Dermis blood vessel endothelial cell (primary cell): ENCODE results near the gene NUP210. TPM values are rescaled to one million over a fixed set of nuclear protein-coding genes. Genes with fewer than 3 reads are reported as not detected.
"Not testable (repeated sequence)": the region's sequence is repeated elsewhere in the genome, so short reads cannot be mapped to it uniquely, and the experiment has no call there.

Source experiments
- DNase-seq: peaks from one replicate; pipeline ENCODE4 v3.0.0; 2010
- total RNA-seq: library from RNA; depleted of rRNA; stranded (reverse); fragments of >200 nt; gene quantifications from 2 replicates; pipeline ENCODE4 v1.2.3, GENCODE V29; 2014

The NUP210 gene
- total RNA-seq, 1 donor from 2014 or later: 2.6 TPM

DNA sequence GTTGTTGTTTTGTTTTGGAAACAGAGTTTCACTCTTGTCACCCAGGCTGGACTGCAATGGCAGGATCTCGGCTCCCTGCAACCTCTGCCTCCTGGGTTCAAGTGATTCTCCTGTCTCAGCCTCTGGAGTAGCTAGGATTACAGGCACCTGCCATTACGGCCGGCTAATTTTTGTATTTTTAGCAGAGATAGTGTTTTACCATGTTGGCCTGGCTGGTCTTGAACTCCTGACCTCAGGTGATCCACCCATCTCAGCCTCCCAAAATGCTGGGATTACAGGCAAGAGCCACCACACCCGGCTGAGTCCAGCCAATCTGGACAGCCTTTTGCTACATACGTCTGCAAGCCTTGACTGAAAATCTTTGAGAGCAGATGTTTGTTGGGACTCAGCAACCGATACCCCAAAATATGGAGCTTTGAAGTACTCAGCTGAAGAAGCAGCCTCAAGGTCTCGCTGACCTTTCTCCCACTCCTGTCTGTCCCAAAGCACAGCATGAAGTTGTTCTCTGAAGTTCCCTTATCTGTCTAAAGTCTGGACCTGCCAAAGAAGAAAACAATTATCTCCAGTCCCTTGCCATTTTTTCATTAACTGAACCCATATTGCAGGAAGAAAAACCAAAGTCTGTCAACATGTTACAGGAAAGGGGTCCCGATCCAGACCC lies 9.6 kb upstream of the NUP210 start:
- DNase-seq: no peak

DNA sequence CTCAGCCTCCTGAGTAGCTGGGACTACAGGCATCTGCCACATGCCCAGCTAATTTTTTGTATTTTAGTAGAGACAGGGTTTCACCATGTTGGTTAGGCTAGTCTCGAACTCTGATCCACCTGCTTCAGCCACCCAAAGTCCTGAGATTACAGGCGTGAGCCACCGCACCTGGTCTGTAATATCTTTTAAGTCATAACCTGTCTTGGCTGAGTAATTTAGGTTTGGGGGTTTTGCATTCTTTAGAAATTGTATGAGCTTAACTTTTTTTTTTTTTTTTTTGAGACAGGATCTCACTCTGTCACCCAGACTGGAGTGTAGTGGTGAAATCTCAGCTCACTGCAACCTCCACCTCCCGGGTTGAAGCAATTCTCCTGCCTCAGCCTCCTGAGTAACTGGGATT lies 8.6 kb upstream of the NUP210 start:
- not testable (repeated sequence) for DNase-seq

GRCh38 chr3:13427662-13428603 lies 7.8 kb upstream of the NUP210 start:
- no peak for DNase-seq

DNA sequence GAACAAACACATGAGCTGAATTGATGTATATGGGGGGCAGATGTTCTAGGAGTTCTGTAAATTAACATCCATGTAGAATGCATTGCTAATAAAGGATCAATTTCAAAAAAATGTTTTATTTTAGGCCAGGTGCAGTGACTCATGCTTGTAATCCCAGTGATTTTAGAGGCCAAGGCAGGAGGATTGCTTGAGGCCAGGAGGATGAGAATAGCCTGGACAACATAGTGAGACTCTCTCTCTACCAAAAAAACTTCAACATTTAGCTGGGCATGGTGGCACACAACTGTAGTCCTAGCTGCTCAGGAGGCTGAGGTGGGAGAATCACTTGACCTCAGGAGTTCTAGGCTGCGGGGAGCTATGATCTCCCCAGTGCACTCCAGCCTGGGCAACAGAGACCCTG lies 6.5 kb upstream of the NUP210 start:
- DNase-seq: no peak

GRCh38 chr3:13425689-13426088 lies 5.6 kb upstream of the NUP210 start:
- DNase-seq: no peak

GRCh38 chr3:13424865-13425617 lies 4.9 kb upstream of the NUP210 start:
- DNase-seq: no peak

DNA sequence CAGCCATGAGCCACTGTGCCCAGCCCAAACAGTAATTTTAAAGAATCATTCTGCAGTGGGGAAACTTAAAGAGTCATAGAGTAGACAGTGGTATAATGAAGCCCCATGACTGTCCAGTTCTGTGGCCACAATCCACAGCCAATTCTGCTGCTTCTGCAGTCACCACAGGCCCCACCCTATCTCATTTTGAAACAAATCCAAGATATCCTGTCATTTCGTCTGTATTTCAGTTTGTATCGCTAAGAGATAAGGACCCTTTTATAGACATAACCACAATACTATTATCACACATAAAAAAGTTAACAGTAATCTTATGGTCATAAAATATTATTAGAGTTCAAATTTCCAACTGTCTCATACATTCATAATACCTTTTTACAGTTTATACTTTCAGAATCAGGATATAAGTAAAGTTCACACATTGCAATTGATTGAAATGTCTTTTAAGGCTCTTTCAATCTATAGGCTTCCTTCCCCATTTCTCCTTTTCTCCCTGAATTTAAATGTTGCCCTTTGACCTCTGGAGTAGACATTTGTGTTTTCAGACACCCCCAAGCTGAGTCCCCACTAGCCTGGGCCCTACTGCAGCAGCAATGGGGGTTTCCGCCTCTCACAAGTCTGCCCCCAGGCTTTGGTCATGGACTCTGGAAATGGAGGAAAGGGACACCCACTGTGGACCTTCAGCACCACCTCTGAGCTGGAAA lies 4.2 kb upstream of the NUP210 start:
- DNase-seq: no peak

DNA sequence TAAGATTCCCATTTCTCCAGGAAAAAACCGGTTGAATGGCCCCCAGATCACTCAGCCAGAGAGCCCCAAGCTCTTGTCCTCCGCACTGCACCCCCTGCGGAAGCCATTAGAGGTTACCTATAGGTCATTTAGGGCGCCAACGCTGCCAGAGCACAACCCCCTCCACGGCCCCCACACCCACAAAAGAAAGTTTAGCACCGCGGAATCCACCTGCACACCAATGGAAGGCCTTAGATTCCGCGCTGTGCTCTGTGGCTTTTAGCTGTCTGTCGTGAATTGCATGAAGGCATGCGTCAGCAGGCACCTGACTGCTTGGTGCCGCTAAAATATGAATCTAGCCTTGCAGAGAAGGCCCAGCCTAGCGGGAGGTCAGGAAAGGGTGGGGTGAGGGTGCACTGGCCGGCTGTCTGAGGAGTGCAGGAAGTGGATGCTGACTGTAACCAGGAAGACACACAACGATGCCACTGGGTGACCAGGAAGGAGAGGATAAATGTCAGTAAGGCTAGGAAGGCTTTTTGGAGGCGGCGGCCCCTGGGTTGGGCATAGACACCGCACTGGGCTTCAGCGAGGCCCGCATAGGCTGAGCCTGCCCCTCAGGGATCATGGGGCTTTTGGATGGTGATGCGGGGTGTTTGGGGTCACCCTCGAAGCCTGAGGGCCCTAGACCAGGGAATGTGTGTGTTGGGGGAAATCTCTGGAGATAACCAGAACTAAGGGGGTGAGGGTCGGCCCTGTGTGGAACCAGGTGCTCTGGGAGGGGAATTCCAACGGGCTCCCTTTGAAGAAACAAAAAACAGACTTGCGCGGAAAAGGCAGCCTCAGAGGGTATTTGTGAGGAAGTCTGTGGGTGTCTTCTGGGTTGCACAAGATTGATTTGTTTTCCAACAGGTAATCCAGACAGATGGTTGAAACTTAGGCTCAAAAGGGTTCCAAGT lies 976 bp upstream of the NUP210 start:
- no peak for DNase-seq

- DNase-seq: peak; percentile 13
Measured at GRCh38 chr3:13419505-13420044, 547 bp downstream of the NUP210 start.

- DNase-seq: no peak
Measured at GRCh38 chr3:13417166-13417947, 2.8 kb downstream of the NUP210 start.

GRCh38 chr3:13415997-13416793 lies 3.9 kb downstream of the NUP210 start:
- DNase-seq: no peak

DNA sequence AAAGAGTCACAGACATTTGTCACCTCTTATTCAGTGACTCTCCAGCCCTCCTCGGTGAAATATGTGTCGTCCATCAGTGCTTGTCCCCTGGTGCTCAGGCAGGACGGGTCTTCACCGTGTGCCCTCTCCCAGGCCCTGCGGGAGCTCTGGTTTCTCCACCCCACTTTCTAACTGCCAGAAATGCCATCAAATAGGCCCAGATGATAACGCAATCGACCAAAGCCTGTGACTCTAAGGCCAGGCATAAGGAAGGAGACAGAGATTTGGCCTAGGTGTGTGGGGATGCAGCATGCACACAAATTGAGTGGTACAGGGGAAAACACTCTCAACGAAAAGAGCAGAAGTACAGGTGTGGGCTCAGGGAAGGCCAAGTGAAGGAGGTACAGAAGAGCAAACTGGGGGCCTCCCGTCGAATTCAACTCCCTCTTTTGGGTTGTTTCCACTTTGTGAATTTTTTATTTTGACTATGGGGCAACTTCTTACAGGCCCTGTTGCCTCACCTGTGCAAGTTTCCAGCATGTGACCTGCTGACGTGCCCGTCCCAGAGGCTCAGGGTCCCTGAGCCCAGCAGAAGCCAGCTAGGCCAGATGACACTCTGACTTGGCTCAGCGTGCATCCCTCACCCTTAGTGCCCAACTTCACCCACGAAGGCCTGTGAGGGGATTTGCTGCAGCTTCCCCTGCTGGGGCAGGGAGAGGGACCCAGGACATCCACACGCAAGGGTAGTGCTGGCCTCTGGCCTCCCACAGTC lies 4.7 kb downstream of the NUP210 start:
- DNase-seq: no peak

DNA sequence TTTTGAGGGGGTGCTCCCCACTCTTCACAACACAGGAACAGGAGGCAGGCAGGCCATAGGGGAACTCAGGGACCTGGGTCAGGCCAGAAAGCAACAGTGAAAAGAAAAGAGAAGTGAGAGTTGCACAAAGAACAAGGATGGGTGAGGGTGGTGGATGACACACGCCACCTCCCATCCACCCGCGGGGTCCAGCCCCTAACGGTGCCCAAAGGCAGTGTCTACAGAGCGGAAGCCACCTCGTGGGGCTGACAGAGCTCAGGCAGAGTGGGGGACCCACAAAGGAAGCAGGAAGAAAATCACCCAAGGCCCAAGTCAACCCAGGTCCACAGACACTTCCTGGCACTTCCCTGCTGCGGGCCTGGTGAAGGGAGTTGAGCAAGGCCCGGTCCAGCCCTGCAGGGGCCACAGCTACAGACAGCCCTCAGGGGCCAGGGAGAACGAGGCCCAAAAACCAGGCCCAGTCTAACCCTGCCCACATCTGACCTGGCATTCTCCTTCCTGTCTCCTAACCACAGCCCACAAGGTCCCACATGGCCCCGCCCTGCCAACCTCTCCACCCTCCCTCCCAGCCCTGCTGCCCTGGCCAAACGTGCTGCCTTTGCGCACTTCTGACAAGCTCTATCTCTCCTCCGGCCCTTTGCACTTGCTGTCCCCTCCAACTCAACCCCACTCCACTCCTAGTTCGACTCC lies 5.9 kb downstream of the NUP210 start:
- DNase-seq: no peak

DNA sequence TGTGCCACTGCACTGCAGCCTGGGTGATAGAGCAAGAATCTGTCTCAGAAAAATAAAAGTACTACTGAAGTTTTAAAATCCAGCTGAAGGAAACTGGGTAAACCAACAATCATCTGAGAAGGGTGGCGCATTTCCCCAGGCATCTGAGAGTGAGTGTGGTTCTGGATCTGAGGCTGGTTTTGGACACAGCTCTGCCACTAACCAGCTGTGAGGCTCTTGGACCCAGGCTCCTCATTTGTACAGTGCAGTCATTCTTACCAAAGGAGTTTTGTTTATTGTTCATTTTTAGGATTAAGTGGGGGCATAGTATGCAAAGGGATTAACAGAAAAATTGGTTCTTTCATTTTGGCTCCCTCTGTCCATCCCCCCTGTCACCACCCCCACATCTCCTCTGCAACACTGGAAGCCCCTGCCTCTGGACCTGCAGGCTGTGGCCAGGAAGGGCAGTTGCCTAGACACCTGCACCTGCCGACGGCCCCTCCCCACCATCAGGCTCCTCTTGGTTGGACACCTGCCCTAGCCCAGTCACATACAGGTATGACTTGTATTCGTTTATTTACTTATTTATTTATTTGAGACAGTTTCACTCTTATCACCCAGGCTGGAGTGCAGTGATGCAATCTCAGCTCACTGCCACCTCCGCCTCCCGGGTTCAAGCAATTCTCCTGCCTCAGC lies 8.8 kb downstream of the NUP210 start:
- no peak for DNase-seq

DNA sequence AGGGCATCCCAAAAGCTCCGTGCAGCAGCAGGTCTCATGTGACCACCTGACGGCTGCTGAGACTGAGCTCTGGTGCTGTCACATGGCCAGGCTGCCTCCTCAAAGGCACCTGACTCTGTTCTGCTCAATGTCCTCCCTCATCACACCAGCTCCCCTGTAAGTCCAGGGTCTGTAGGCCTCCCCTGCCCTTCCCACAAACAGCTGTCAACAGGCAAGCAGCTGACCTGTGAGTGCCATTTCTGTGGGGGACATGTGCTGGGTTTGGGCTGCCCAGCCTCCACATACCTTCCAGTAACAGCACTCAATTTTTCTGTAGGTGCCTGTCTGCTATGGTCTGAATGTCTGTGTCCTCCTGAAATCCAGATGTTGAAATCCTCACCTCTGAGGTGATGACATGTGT lies 11.2 kb downstream of the NUP210 start:
- DNase-seq: no peak

DNA sequence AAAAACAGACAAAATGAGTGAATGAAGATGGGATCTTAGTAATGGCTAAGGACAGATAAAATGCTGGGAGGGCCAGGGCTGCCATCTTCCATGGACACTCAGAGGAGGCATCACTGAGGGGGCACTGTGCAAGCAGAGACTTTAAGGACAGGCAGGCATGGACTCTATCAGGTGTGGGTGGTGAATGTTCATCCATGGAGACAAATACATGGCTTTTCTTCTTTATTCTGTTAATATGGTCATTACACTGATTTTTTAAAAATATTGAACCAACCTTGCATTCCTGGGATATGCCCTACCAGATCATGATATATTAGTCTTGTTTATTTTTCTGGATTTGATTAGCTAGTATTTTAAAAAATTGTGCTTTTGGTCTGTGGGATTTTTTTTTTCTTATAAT lies 12.2 kb downstream of the NUP210 start:
- no peak for DNase-seq

DNA sequence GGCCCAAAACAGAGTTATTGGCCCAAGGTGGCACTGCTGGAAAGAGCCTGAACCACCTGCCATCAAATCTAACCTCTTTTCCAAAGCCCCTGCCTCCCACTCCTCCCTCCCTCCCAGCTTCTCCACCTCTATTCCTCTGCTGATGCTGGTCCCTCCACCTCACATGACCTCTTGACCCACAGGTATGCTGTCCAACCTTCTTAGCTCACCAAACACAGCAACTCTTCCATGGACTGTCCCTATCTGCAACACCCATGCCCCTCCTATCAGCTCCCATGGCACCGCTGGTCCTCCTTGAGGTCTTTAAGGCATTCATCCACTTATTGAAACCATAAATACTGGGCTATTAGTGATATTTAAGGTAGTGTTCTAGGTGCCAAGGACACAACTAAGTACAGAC lies 12.6 kb downstream of the NUP210 start:
- DNase-seq: no peak

- DNase-seq: no peak
Measured at GRCh38 chr3:13406190-13406589, 13.9 kb downstream of the NUP210 start.
